GM19438 (cell line): ENCODE data around the gene GCM1.

Experiments used
- ATAC-seq: cut with Tn5 transposase; IDR thresholded peaks from one replicate; pipeline ENCODE4 v1.9.1; 2021; ENCODE audit warnings: low read depth; ENCODE audit not compliant: unreplicated experiment

The GCM1 gene

DNA sequence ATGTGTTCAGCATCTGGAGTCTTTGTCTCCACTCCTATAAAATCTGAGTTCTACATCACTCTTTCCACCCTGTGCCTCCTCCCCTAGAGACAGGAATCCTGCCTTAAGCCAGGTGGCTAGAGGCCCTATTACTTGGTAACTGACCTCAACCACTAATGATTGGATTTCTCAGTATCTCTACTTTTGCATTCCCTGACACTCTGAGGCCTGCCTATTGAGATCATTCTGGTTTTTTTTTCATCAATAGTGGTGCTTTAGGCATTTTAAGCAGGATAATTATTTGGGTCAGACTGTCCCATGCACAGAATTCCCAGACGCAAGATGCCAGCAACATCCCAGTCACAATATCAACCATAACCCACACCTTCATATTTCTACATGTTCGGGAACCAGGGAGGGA, 3.9 kb upstream of the GCM1 start:
- ATAC-seq = no peak

DNA sequence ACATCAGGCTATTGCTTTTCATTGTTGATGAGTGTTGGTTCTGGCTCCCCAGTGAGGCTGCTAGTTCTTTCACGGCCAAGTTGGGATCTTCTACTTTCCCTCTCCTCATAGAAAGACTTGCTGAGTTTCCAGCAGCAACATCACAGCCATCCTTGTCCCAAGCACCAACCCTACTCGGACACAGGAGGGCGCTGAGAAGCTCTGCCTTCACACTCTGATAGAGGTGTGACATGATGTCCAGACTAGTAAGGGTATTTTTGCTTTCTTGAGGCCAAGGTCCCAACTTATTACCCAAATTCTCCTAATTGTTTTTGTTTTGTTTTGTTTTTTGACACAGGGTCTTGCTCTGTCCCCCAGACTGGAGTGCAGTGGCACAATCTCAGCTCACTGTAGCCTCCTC, 3.0 kb upstream of the GCM1 start:
- no peak for ATAC-seq

DNA sequence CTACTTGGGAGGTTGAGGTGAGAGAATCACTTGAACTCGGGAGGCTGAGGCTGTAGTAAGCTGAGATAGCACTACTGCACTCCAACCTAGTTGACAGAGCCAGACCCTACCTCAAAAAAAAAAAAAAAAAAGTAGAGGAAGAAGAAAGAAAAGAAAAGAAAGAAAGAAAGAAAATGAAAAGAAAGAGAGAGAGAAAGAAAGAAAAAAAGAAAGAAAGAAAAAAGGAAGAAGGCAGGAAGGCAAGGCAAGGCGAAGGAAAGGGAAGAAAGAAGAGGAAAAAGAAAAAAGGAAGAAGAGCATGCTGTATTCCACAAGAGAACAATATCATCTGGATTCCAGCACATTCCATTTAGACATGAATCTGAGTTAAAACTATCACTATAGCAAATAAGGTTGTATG, 3.8 kb downstream of the GCM1 start:
- no peak for ATAC-seq

DNA sequence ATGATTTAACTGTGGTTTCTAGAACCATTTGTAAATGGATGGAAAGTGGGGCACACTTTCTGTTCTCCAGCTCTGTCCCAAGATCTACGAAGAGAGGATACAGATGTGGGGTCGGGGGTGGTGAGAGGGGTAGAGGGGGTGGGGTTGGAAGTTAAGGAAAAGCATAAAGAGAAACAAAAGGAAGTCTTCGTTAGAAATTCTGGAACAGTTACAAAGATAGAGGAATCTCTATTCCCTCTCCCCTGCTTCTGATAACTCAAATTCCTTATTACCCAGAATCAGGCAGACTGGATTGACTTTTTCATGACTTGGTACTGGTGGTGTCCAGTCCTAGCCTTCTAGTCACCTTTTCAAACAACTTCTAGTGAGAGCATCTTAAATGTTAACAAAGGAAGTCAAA, 4.9 kb downstream of the GCM1 start:
- ATAC-seq = no peak

DNA sequence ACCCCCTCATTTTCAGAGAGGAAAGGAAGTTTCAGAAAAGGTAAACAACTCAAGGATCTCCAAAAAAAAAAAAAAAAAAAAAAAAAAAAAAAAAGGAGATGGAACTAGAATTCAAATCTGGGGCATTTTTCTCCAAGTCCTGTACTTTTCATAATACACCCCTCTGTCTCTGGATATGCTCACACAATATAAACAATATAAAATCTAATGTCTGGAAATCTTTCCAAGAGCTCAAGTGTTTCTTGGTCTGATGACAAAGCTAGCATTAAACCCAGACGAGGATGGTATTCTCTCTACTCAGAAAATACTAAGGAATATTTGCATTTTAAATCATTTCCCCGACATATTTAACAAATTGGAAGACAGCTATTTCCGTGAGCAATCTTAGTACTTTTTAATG, 5.8 kb downstream of the GCM1 start:
- no peak for ATAC-seq

DNA sequence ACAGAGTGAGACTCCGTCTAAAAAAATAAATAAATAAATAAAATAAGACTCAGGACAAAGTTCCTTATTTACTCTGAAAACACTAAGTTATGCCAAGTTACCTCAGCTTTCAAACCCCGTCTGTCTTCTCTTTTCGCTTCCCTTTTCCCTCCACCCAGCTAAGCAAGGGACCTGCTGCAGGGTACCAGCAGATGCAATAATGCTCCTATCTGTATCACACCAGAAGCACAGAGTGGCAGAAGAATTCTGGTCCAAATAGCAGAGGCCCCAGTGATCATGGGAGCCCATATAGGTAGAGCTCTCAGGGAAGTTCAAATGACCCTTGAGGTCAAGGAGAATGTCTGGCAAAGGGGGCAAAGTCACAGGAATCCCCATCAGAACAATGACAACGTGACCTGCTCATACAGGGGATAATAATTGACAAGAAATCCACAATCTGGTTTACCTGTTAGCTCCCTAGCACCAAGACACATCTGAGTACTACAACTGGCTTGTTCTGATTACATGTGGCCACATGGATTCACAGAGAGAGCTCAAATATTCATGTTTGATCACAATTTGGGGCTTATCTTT, 8.7 kb downstream of the GCM1 start:
- ATAC-seq = no peak

DNA sequence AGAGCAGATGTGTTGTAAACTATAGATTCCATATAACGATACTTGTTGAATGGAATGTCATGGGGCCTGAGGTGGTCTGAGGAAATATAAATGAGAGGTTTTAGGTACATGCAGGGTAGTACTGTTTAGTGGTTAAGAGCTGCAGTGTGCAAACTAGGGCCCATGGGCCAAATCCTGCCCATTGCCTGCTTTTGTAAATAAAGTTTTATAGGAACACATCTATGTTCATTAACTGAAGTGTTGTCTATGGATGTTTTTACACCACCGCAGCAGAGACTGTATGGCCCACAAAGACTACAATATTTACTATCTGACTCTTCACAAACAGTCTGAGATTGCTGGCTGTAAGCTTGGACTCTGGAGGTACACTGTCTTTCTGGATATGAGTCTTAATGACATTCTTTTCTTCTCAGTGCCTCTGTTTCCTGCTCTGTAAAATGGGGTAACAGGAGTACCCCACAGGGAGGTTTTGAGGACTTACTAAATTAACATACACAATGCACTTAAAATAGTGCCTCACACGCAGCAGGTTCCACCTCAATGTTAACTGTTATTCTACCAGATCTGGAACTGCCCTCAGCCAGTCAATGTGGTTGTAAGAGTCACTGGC, 12.5 kb downstream of the GCM1 start:
- no peak for ATAC-seq

DNA sequence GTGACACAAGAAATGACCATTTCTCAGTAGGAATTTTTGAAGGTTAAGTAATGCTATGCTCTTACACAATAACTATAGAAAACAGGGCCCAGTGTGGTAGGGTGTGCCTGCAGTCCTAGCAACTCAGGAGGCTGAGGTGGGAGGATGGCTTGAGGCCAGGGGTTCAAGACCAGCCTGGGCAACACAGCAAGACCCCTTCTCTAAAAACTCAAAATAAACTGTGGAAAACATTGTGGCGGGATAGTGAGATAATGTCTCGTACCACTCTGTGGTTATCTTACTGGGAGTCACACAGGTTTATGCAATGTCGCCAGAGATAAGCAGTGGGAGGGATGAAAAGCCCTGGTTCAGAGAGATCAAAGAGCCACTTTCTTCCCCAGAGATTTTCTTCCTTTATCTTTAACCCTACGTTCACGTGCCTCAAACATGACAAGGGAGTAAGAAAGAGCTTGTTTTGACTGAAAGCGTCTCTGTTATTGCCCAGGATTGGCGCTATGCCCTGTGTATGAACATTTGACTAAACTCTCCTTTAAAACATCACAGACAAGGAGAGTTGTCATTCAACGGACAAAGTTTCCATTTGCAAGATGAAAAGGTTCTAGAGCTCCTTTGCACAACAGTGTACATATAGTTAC, 13.9 kb downstream of the GCM1 start:
- ATAC-seq = no peak

DNA sequence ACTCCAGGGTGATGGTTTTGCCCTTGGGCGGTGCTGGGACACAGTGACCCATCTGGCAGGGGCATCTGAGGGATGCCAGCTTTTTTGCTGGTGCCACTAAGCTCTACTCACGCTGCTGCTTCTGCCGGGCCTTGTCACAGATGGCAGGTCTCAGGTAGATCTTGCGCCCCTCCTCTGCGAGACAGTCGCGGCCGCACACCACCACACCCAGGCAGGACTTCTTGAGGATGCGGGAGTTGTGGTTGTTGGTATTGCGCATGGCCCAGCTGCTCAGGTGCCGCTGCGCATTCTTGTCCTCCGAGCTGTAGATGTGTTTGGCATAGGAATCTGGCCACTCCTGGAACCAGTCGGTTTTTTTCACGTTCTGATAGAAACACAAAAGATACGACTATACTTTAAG, 14.7 kb downstream of the GCM1 start:
- no peak for ATAC-seq

DNA sequence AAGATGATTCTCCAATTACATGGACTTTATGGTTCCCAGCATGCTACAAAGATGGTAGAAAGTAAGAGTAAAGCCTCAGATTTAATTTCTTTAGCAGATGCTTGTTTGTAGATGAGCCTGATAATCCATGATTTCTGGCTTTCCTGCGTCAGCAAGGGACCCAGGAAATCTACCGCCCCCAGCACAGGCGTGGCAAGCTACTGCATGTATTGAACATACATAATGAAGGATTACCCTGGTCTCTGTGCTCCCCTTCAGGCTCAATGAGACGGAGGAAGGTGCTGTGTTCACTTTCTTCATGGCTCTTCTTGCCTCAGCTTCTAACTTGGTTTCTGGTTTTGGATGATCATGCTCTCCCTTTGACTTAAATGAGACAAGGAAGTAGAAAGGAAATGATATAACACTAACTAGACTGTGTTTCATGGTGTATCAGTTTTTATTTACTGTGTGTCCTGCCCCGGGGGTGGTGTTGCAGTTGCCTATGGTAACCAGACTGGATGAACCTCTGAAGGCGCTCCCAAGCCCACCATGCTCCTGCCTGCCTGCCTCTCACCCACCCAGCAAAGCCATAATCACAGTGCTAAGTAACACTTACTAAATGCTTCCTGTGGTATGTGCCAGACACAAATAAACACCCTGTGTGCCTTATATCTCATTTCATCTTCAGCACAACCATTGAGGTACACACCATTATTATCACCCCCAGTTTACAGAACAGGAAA, 17.9 kb downstream of the GCM1 start:
- no peak for ATAC-seq

DNA sequence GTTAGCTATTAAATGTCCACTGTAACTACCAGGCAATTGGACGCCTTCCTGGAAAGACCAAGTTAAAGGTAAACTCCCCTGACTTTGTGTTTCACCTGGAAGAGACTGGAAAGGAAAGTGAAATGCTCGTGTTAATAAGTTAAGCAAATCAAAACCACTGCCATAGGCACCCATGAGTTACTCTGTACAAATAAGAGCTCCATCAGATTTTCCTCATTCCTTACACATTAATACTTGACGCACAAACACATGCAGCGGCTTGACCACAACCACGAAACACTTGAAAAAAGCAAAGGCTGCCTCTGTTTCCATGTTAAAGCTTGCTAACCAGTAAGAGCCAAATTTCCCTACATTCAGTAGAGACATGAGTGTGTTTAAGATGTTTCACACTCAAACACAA, 19.8 kb downstream of the GCM1 start:
- ATAC-seq = no peak

DNA sequence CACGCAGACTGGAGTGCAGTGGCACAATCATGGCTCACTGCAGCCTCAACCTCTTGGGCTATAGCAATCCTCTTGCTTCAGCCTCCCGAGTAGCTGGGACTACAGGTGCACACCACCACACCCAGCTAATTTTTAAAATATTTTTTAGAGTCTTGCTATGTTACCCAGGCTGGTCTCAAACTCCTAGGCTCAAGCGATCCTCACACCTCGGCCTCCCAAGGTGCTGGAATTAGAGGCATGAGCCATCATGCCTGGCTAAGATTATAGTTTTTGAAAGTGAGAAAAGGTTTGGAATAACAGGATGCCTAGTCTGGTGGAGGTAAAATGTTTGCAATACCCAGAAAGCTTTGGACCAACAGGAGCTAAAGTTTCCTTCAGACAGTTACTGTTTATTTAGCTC, 23.4 kb downstream of the GCM1 start:
- ATAC-seq = no peak

DNA sequence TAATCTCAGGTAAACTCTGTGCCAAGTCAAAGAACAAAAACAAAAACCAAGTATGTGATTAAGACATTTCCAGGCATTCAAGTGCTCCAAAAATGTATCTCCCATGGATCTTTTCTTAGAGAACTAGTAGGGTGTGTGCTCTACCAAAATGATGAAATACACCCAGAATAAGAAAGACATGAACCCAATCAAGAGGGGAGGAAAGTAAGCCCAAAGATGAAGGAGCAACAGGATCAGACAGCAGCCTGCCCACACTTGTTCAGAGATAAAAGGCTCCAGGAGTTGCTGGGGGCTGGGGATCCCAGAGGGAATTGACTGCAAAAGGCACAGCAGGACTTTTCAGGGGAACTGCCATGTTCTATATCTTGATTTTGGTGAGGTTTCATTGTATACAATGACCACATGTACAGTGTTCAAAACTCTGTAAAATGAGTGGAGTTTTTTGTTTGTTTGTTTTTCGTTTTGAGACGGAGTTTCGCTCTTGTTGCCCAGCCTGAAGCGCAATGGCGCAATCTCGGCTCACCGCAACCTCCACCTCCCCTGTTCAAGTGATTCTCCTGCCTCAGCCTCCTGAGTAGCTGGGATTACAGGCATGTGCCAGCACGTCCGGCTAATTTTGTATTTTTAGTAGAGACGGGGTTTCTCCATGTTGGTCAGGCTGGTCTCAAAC, 24.4 kb downstream of the GCM1 start:
- ATAC-seq = no peak

DNA sequence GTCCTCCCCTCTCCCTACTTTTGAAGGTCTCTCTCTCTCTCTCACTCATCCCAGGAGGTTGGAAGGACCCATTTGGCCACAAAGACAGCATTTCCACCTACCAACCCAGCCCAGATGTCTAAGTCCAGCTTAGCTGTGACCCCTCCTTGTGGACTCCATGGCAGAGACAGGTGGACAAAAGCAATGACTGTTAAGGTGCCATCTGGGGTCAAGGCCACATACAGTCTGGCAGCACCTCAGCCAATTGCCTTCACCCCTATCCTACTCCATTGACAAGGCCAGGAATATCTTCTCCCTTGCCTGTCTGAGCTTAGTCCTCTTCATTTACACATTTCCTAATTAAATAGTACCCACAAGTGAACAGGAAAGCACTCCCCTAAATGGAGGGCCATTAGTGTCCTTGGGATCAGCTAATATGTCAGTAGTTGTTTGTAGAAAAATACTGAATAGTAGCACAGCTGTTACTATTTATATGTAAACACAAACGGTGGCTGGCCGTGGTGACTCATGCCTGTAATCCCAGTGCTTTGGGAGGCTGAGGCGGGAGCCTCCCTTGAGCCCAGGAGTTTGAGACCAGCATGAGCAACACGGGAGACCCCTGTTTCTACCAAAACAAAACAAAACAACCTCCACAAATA, 28.8 kb downstream of the GCM1 start:
- no peak for ATAC-seq

DNA sequence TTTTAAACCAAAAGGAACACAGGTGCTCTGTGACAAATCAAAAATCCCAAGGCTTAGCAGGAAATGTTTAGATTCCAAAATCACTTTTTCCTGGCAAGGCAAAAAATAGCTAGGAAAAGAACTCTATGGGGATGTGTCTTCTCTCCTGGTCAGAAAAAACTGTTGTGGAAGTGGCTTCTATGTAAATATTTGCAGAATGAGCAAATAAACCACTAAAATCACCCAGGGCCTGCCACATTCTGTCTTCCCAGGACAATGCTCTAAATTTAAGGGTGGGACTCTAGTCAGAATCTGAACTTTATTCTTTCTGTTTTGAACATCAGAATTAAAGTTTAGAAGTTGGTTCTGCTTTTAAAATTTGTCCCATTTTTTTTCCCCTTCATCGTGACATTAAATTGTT, 29.3 kb downstream of the GCM1 start:
- no peak for ATAC-seq

DNA sequence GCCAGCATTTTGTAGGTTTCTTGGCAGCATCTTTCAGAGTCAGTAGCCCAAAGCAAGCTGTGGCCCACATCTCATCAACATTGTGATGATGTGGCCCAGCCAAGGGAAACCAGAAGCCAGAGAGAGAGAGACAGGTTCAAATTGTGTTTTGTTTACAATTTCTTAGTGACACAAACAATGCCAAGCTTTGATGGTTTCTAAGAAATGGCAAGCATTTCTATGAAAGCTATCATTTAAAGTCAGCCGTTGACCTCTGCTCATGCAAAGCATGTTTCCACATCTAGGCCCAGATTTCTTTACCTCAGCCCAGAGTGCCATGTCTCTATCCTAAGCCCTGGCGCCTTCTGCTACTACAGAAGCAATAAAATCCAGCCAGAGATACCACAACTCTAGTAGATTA, 32.9 kb downstream of the GCM1 start:
- no peak for ATAC-seq

DNA sequence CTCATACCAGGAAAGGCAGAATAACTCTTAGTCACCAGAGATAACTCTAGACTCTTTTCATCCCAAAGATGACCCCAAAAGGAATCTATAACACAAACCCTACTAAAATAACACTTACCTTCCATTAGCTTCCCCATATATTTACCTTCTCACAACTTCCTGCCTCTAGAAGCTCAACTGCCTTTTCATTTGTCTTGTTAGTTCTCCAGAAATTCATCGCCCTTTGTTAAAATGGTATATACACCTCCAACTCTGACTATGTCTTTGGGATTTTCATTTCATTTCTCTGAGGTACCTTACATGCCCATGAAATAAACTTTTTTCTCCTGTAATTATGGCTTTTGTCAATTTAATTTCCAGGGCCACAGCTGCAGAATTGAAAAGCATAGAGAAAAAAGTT, 33.5 kb downstream of the GCM1 start:
- no peak for ATAC-seq

DNA sequence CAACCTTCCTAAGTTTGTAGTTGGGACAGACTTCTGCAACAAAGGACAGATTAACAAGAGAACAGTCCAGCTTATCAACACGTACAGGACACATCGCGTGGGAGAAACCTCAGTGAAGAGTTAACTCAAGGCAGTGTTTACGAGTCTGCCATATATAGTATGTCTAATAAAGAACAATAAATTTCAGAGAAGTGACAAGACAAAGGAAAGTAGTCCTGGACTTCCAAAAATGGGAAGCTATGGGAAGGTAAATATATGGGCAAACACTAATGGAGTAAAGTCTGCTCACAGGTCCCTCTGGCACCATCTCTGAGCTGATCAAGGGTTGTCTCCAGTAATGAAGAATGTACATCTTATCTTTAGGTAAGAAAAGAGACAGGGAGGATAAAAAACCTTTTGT, 34.9 kb downstream of the GCM1 start:
- no peak for ATAC-seq

DNA sequence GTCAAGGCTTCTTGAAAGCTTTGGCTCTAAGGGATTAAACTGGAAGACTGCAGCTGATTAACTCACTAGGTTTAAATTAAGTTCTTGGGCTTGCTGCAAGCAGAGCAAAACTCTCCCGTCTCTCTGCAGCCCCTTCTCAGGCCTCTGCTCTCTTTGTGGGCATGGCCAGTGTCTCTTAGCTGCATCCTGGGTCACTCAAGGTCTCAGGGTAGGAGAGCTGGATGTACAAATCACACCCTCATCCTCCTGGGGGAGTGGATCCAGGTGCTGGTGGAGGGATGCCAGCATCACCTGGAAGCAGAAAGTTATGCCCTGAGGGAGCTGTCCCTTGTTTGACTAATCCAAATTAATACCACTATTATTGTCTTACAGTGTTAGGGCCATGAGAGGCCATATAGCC, 35.8 kb downstream of the GCM1 start:
- no peak for ATAC-seq

DNA sequence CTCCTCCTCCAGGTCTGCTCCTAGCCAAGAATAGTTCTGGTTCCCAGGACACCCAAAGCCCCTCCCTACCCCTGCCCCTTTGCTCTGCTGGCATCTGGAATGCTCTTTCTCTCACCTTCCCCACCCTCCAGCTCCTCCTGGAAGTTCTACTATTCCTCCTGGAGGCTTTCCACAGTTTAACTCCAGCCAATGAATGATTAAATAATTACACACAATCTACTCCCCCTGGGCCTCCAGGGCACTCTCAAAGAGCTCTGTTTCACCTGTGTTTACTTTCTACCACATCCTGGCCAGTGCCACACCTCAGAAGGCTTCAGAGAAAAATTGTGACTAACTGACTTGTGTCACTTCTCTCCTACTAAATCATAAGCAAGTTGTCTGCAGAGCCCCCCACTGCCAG, 36.2 kb downstream of the GCM1 start:
- no peak for ATAC-seq

DNA sequence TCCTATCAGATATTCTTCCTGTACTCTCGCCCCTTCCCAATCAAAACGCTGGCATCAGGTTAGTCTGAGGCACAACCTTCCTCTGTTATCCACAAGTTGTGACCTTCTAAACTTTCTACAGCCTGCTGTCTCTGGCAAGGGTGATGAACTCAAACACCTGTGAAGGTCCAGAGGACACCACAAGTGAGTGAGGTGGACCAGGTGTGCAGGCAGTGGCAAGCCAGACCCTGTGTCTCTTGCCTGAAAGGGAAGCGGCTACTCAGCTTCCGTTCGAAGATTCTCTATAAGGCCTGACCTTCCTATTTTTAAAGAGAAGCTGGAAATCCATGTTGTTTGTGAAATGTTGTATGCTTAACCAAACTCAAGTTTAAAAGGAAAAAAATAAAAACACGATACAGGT, 36.8 kb downstream of the GCM1 start:
- ATAC-seq = no peak
